Superior temporal gyrus (tissue), 1 donor: ENCODE results near the gene CRYBG3.
"Not testable (repeated sequence)": the region's sequence is repeated elsewhere in the genome, so short reads cannot be mapped to it uniquely, and the experiment has no call there.

Experiments used
- DNase-seq: peaks from one replicate; pipeline ENCODE4 v3.0.0-alpha.2; 2016; ENCODE audit errors: extremely low spot score

The CRYBG3 gene

DNA sequence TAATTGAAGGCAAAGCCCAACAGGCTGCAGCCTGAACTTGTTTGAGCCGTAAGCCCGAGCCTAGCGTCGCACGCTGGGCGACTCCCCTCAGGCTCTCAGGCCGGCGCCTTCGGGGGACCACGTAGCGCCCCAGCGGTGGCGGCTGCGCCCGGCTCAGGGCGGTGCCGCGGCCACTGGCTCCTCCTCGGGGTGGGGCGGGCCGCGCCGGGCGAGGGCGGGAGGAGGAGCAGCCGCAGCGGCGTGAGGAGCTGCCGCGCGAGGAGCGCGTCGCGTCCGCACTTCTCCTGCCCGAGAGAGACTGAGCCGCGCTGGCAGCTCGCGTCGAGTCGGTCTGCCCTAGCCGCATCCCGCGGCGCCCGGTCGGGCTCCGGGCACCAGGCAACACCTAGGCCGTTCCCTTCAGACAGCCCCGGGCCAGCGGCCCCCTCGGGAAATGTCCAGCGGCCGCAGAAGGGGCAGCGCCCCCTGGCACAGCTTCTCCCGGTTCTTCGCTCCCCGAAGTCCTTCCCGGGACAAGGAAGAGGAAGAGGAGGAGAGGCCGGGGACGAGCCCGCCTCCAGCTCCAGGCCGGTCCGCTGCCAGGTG lies at the start of gene CRYBG3:
Gene CRYBG3, plus strand, starts transcription at position 238 of the 585 bp plus-strand sequence. Its CDS starts 196 bp downstream, at position 434.
- DNase-seq, result peak; percentile 78

DNA sequence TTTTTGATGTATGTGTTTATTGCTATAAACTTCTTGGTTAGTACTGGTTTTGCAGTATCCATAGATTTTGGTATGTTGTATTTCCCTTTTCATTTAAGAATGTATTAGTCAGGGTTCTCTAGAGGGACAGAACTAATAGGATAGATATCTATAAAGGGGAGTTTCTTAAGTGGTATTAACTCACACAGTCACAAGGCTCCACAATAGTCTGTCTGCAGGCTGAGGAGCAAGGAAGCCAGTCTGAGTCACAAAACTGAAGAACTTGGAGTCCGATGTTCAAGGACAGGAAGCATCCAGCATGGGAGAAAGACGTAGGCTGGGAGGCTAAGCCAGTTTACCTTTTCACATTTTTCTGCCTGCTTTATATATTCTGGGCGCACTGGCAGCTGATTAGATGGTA lies 48.9 kb upstream of the CRYBG3 start:
- DNase-seq, result no peak

DNA sequence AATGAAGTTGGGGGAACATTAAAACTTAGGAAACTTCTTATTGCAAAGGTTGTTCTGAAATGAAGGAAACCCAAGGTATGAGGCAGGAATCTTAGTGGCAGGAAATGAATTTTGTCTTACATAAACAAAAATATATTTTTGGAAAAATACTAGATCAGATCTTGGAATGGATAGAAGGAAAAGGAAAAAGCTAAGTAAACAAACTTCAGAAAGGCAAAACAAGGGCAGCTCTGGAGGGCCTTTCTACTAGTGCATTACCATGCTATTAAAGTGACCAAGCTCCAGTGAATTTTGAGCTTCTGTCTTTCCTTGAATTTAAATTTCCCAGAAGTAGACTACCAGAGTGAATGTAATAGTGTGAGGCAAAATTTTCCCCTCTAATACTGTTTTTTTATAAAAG lies 43.7 kb upstream of the CRYBG3 start:
- no peak for DNase-seq

DNA sequence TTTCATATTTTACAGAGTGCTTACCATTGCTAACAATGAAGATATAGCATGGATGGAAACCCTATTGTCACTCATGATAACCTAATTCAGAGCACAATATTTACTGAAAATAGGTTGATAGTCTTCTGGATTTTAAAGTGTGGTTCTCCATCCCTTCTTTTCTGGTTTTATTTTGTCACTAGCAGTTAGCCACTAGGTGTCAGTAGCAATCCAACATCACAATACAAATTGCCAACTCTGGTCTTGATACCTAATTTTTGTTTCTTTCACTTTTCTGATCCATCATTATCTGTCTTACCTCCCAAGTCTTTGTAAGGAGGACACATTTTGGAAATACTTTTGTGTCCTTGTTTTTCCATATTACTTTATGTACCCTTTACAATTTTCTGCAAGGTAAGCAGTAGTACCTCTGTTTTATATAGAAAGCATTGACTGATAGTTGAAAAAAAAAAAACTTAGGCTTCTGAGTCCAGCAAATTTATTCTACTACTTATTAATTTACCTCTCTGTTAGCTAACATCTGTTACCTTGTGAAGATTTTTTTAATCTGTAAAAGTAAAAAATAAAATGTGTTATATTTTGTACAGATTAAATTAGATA lies 28.3 kb upstream of the CRYBG3 start:
- peak; percentile 85 for DNase-seq

DNA sequence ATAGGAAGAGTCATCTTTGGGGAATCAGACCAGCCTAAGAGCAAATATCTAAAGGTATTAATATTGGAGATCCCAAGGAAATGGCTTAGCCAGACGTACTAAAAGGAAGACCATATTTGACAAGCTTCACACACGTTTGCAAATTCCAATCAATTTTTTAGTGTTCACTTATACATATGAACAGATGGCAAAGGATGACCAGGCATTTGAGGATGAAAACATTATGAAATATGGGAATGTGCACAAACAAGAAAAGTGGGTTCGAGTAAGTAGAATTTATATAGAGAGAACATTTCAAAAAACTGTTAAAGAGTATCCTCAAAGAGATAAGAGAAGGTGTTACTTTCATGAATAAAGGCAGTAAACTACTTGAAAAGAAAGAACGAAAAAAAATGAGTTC lies 25.9 kb upstream of the CRYBG3 start:
- DNase-seq, result no peak

DNA sequence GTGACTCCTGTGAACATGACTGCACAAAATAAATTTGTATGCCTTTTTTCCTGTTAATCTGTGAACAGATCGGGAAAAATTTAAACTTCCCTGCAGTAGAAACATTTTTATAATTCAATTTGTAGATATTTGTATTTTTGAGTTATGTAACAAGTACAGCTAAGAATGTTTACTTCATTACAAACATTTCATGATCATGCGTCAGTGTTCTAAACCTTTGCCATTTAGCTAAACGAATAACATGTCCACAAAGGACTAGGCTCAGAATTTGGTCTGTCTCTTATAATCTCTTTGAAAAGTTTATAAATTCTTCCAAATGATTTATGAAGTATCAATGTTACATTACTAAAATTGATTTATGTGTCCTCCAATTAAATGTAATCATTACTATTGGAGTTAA lies 17.3 kb upstream of the CRYBG3 start:
- no peak for DNase-seq

DNA sequence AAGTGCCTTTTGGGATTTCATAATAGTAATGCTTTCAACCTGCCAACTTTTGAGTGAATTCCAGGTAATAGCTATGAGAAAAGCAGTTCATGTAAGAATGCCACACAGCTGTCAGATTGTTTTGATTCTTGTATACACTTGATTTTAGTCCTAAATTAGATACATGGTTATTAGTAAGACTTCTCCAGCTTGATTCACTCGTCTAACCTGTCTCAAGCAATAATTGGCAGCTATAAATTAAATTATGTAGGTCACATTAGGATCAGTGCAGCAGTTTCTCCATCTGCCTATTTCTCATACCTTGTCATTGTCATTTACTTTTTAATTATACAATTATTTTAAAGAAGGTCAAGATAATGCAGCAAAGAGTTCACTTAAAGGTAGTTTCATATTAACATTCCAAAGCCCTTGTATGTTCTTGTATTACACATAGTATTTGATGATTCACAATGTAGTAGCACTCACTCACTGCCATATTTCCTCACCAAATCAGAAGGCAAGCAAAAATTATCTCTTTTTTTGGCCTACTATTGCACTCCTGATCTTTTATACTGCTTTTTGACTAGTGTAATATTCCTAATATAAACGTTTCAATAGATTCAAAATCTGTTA lies 10.9 kb upstream of the CRYBG3 start:
- DNase-seq, result no peak

DNA sequence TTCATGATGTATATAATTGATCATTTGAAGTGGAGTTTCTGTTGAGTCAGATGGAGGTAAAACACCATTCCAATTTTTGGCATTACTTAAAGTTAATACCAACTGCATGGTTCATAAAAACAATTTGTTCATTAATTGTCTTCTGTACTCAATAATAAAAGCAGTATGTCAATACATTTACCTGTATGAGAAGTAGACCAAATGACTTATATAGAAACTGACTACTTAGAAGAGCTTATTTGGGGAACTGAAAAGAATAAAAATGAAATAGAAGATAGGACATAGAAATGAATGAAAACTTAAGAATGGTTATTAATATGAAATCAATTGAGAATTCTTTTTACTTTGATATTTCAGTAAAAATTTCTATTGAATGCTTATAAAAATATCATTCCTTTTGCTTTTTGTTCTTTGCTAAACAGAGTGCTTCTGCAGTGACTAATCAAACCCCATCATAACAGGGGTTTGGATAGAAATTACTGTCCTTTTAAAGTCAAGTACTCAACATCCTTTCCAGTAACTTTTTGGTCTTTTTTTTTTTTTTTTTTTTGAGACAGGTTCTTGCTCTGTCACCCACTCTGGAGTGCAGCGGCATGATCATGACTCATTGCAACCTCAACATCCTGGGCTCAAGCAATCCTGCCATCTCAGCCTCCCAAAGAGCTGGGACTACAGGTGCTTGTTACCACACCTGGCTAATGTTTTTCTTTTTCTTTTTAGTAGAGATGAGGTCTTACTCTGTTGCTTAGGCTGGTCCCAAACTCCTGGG lies 6.5 kb upstream of the CRYBG3 start:
- no peak for DNase-seq

DNA sequence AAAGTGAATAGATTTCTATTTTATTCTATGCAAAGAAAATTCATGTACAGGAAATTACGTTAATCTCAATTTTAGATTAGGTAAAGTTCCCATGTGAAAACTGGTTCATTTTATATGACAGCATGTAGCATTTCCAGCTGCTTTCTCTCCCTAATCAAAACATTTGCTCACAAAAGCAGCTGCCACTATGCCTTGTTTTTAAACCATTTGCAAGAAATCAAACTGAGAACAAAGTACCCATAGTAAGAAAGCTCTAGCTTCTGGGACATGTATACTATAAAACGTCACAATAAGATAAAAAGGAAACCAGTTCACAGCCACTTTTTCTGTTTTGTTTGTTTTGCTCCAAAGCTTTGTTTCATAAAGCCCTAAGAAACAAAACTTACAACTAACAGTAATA lies 5.0 kb upstream of the CRYBG3 start:
- no peak for DNase-seq

DNA sequence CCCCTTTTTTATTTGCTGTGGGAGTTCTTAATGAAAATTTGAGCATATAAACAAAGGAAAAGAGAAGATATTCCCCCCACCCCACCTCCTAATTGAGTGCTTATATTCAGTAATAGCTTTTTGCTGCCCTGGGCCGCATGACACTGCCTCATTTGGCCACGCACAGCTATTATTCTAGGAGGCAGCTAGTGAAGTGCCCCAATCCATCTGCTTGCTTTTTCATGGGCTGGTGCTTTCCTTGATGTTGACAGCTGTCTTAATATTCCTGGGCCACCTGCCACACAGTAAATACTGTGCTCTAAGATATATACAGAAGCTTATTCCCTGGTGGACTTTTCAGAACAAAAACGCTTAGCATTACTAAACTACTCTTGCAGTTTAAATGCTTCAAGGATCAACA lies 3.8 kb upstream of the CRYBG3 start:
- DNase-seq, result no peak

DNA sequence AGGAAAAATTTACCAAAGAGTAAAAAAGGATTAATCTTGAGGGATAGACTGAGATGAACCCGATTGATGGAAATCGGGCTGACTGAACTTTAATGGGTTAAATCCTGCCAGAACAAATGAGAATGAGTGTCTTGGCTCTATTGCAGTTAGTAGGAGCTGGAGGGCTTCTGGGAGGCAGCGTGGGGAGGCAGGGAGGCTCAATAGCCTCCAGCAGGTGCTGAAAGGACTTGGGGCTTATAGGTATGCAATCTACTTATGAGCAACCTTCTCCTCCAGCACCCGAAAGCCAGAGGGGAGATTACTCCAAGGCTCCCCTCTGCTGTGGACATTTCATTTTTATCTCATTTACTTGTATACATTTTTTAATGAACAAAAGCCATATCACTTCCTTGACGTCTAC lies 1.0 kb upstream of the CRYBG3 start:
- DNase-seq, result no peak

DNA sequence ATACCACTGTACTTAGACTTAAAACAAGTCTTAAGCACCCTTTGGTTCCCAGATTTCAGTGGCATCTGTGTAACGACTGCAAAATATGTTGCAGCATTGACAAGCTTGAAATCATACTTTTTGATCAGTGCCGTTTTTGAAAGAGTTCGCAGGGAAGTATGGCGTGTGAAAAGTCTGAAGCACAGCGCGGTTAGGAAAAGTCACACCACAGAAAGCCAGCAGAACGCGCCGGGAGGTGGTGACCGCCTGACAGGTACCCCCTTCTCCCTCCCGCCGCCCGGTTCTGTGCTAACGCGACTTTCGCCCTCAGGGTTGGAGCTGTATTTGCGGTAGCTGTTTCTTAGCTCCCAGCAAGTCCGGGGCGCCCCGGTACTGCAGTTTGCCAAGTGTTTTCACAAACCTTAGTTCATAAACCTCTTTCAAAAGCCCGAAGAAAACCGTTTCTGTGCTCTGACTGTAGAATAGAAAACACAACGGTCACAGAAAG lies 481 bp upstream of the CRYBG3 start:
- DNase-seq, result no peak

DNA sequence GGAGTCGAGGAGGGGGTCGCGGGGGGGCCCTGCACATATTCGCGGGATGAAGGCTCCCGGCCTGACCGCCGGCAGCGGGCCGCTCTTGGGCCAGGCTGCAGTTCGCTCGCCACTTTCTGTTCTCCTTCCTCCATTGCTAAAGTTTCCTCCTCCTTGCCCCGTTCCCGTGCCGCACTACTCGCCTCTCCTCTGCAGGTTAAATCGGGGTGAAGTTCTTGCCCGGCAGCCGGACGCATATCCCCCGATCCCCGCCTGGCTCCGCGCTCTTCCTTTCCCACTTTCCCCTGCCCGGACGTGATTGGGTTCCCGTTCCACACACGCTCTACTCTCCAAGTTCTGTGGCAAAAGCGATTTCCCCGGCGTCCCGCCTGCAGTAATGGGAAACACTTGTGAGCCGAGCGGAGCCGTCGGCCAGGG lies 556 bp downstream of the CRYBG3 start:
- peak; percentile 52 for DNase-seq

DNA sequence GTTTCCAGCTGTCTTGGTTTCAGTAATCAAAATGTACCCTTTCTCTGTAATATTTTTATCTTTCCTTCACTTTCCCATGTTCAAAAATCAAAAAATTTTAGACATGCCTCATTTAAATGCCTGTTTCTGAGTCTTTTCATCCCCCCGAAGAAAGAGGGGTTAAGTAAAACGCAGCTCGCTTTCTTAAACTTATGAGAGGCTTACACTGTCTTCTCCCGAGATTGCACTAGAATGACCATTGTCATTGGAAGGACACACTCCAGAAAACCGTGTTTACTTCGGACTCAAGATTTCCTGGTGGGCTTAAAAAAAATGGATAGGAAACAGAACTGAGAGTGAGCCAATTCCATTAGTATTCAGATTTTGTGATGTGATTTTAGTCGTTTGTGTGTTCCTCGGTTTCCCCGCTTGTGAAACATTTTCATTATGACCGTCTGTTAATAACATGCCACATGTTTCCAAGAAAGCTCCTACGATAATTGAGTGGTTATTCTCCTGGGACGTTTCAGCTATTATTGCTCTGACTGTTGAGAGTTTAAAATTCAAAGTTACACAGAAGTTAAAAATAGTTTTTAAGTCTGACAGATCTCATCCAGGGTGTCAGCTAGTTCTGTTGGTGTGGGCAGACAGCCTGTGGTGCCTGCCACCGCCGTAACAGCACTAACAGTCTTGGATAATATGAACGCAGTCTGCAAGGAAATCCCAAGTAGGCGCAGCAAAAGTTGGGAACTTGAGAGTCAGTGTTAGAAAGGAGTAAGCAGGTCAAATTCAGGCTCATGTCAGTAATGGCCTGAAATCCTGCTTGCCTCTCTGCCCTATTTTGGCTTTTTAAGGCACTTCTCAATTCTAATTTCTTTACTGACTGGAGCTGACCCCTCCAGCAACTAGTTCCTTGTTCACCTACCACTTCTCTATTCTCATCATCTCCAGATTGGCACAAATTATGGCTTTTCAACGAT lies 1.5 kb downstream of the CRYBG3 start:
- DNase-seq, result peak; percentile 64

DNA sequence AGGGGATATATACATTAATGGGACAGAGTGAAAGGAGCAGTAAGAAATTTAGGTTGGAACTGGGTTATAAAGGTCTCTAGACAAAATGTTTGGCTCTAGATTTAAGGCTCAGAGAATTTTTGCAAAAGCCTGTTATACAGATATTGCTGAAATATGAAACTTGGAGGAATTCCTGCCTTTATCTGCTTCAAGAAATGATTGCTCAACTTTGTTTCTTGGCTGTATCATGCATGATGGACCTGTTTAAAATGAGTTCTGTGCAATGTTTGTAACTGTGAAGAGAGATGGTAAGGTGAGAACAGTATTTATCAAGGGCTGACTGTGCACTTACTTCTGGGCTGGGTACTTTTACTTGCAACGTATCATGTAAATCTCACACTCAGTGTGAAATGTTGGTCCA lies 3.3 kb downstream of the CRYBG3 start:
- DNase-seq, result no peak

DNA sequence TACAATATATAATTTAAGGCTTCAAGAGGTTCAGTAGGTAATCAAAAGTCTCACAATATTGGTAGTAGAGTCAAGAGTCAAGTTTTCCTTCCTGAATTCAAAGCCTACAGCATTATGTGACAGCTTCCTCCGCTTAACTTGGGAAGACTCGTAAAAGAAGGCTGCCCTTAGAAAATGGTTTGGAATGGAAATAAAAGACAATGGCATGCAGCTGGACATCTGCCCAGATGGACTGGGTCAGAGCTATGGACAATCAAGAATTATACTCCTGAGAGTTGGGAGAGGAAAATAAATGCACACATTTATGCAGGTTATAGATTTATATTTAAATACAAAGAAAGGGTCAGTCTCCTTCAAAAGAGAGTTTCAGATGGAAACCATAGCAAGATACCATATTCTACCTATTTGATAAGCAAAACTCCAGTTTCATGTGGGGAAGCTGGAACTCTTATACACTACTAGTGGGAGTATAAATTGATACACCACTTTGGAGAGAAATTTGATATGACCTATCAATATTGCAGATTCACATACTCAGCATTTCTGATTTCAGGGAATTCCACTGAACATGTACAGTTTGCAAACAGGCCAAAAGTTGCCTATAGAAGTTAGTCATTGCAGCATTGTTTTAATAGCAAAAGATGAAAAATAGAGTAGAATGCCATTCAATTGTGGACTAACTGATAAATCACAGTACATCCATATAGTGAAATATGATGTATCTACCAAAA lies 6.1 kb downstream of the CRYBG3 start:
- DNase-seq, result peak; percentile 86

DNA sequence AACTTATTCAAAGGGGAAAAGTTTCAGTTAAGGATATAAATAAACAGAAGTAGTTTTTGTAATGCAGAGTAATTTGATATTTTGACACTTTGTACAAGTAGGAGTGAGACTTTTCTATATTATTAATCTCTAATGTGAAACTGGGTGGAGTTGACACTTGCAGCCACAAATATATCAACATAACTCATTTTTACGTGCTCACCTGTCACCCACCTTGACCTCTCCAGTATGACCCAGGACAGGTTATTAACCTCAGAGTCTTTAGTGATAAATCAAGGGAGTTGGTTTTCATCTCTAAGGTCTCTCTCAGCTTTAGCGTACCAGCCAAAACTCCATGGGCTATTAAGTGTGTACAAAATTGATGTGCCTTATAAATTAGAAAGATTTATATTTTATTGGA lies 7.4 kb downstream of the CRYBG3 start:
- no peak for DNase-seq

DNA sequence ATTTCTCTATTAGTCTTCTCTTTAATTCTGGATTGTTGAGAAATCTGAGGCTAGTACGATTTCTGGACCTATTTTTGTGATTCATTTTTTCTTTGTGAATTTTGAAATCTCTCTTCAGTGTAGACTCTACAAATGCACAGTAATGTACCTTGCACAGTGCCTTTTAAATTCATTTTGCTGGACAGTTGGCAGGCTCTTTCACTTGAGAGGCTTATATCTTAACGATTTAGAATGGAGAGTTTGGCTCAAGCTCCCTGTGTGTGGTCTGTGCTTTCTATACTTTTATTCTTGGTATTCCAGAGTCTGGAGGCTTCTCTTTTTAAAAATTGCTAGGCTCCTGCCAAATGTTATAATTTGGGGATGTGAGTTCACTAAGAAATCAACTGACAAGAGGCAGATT lies 8.8 kb downstream of the CRYBG3 start:
- DNase-seq, result no peak

DNA sequence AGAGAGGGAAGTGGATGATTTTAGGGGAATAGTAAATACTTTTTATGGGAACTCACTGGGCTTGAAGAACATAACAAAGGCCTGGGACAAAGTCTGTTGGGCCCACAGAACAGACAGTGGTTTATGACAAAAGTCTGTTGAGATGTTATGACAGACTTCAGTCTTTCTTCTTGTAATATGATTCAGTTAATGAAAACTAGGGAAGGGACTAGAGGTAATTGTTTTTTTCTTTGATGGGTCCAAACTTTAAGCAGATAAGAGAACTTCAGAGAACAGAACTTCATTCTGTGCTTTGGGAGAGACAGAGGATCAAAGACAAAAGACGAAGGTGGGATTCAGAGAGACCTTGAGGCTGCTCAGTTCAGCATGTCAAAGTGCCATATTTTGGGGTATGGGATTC lies 9.3 kb downstream of the CRYBG3 start:
- DNase-seq, result no peak

DNA sequence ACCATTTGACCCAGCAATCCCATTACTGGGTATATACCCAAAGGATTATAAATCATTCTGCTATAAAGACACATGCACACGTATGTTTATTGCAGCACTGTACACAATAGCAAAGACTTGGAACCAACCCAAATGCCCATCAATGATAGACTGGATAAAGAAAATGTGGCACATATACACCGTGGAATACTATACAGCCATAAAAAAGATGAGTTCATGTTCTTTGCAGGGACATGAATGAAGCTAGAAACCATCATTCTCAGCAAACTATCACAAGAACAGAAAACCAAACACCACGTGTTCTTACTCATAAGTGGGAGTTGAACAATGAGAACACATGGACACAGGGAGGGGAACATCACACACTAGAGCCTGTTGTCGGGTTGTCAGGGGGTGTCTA lies 11.4 kb downstream of the CRYBG3 start:
- not testable (repeated sequence) for DNase-seq

DNA sequence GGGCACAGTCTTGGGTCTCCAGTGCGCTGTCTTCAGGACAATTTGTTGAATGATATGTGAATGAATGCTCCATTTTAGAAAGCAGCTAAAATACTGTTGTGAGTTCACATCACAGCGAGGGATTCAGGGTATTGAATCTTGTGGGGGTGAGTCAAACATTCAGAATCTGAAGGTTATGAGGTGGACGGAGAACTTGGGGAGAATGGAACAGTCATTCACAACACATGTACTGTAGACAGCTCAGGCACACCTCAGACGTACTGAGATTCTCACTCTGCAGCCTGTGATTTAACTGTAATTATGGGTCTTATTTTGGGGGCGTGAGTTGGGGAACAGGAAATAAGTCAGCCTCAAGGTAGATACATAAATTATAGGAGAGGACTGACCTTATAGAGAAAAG lies 13.9 kb downstream of the CRYBG3 start:
- DNase-seq, result no peak
